ENCODE results near the gene UBAC2.

DNA sequence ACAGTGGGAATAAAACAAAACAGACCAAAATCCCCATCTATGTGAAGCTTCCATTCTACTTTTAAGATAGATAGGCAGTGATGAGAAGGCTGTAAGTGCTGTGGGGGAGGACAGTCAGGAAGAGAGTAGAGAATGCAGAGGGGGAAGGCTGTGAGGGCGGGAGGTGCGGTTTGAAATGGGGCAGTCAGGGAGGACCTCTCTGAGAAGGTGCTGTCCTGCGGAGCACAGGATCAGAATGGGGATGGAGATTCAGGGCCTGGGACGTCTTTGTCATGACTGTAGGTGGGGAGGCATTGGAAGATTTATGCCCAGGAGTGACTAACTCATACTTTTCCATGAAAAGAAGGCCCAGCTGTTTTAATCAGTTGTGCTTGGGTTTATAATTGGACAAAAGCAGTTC is 110.5 kb downstream of the UBAC2 start:
- TF ChIP-seq, protein P1, sequence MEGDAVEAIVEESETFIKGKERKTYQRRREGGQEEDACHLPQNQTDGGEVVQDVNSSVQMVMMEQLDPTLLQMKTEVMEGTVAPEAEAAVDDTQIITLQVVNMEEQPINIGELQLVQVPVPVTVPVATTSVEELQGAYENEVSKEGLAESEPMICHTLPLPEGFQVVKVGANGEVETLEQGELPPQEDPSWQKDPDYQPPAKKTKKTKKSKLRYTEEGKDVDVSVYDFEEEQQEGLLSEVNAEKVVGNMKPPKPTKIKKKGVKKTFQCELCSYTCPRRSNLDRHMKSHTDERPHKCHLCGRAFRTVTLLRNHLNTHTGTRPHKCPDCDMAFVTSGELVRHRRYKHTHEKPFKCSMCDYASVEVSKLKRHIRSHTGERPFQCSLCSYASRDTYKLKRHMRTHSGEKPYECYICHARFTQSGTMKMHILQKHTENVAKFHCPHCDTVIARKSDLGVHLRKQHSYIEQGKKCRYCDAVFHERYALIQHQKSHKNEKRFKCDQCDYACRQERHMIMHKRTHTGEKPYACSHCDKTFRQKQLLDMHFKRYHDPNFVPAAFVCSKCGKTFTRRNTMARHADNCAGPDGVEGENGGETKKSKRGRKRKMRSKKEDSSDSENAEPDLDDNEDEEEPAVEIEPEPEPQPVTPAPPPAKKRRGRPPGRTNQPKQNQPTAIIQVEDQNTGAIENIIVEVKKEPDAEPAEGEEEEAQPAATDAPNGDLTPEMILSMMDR (IDR thresholded peaks at IDR 0.05; ENCODE audit: borderline replicate concordance, extremely low read depth, low read length, poor library complexity, severe bottlenecking) = no peak
- no peak for TF ChIP-seq EZH2 (IDR thresholded peaks at IDR 0.05; ENCODE audit: borderline replicate concordance, low read depth, low read length, severe bottlenecking)

Measured in DND-41 (cell line).